NB4 (cell line): ENCODE results near the gene SPEF1.

Experiments
- DNase-seq: peaks from one replicate; pipeline ENCODE4 v3.0.0; 2010; ENCODE audit warnings: low read depth
- H3K4me3 ChIP-seq: one replicate; pipeline ENCODE4 v1.5.1; 2011; ENCODE audit warnings: mild to moderate bottlenecking, low read depth, low read length, moderate library complexity
- MYC ChIP-seq: IDR thresholded peaks from 2 replicates; pipeline ENCODE4 v1.6.1; 2011; ENCODE audit warnings: low read depth, low read length
- POLR2A ChIP-seq: IDR thresholded peaks from 2 replicates; pipeline ENCODE4 v1.6.1; 2011; ENCODE audit warnings: mild to moderate bottlenecking; ENCODE audit not compliant: insufficient read length; ENCODE audit errors: extremely low read depth
- TF ChIP-seq, protein P1 (sequence below): IDR thresholded peaks from one replicate; pipeline ENCODE4 v1.5.1; 2012; ENCODE audit warnings: low read depth, low read length
- TF ChIP-seq, protein P2 (sequence below): IDR thresholded peaks from 2 replicates; pipeline ENCODE4 v1.6.1; 2011; ENCODE audit warnings: low read depth, low read length

SPEF1 gene

DNA sequence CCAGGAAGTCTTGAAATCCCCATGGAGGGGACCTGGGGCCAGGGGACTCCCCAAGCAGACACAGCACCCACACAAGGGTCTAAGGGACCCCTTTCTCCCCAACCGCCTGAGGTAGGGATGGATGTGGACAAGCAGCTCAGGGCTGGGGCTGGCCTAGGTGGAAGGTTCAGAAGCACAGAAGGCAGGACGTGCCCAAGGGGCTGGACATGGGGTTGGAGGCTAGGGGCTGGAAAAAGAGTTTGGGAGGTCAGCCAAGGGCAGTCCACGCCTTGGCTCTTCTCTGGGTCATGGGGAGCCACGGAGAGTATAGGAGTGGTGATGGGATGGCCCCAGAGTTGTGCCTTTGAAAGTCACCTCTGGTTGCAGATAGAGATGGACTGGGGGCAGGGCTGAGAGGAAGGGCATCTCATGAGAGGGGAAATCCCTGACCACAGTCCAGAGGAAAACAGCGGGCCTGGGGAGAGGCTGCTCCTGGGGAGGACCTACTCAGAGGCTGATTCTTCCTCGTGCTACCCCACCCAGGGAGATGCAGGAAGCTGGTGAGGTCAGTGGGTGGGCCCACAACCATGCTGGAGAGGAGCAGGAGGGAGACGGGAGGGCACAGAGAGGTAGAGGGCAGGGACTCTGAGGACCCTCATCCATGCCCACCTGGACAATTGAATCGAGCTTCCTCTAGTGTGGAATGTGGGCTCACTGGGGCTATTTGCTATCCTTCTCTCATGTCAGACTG, 51.3 kb downstream of the SPEF1 start:
- no peak overlapping the region for H3K4me3 ChIP-seq
- TF ChIP-seq POLR2A (no peak), MYC (no peak)
- TF ChIP-seq, protein P1, sequence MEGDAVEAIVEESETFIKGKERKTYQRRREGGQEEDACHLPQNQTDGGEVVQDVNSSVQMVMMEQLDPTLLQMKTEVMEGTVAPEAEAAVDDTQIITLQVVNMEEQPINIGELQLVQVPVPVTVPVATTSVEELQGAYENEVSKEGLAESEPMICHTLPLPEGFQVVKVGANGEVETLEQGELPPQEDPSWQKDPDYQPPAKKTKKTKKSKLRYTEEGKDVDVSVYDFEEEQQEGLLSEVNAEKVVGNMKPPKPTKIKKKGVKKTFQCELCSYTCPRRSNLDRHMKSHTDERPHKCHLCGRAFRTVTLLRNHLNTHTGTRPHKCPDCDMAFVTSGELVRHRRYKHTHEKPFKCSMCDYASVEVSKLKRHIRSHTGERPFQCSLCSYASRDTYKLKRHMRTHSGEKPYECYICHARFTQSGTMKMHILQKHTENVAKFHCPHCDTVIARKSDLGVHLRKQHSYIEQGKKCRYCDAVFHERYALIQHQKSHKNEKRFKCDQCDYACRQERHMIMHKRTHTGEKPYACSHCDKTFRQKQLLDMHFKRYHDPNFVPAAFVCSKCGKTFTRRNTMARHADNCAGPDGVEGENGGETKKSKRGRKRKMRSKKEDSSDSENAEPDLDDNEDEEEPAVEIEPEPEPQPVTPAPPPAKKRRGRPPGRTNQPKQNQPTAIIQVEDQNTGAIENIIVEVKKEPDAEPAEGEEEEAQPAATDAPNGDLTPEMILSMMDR, result no peak
- TF ChIP-seq, protein P2, sequence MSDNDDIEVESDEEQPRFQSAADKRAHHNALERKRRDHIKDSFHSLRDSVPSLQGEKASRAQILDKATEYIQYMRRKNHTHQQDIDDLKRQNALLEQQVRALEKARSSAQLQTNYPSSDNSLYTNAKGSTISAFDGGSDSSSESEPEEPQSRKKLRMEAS, result no peak
- DNase-seq, result no peak

DNA sequence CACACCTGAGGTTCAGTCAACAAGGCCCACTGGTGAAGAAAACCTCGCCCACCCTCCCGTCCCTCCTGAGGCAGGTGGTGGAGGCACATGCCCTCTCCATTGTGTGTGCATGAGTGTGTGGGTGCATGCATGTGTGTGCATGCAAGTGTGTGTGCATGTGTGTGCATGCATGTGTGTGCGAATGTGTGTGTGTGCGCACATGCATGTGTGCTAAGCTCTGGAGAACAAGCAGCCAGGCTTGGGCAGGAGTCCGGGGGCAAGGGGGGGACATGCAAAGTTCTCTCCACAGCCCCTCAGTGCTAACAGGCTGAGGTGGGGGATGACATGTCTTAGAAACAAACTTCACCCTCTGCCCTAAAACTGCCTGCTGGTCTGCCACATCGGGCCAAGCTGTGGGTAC, 51.9 kb downstream of the SPEF1 start:
- no peak for DNase-seq
- no peak overlapping the region for H3K4me3 ChIP-seq
- TF ChIP-seq, protein P2, result no peak
- TF ChIP-seq MYC (no peak), POLR2A (no peak)
- TF ChIP-seq, protein P1, result no peak

DNA sequence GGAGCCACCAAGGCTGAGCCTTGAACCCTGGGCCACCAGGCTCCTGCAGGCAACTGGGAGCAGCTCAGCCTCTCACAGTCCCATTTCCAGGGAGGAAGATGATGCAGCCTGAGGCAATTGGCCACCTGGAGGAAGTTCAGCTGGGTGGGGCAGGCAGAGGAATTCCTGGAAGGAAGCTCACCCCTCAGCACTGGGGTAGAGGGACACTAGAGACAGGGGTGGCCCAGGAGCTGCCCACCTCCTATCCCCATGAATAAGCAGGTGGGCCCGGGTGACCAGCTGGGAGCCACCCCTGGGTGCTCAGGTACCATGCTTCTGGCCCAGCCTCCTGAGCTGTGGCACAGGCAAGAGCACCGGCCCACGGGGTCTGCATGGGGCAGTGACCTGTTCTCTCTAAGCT, 52.4 kb downstream of the SPEF1 start:
- TF ChIP-seq, protein P2, result no peak
- TF ChIP-seq, protein P1, result no peak
- TF ChIP-seq MYC, result no peak
- no peak for TF ChIP-seq POLR2A
- DNase-seq, result no peak
- no peak overlapping the region for H3K4me3 ChIP-seq

GRCh38 chr20:3728354-3728753, 52.9 kb downstream of the SPEF1 start:
- DNase-seq, result no peak
- TF ChIP-seq, protein P2, result no peak
- no peak for TF ChIP-seq POLR2A
- no peak for TF ChIP-seq MYC
- TF ChIP-seq, protein P1, result no peak
- H3K4me3 ChIP-seq, result no peak overlapping the region
